PC-9 (cell line): ENCODE data around the gene GAK. TPM values are rescaled to one million over a fixed set of nuclear protein-coding genes. Genes with fewer than 3 reads are reported as not detected.

Experiments used
- BruUV-seq: library from RNA; stranded (reverse); fragments of 400-500 nt; replicated peaks from 2 replicates; lab custom pipeline; 2021; lab: Mats Ljungman, UMichigan
- CTCF ChIA-PET: fragments of 300-600 bp; sonication (Branson Sonifier 250); formaldehyde crosslinking; loops from one replicate; lab custom pipeline; 2022; ENCODE audit warnings: antibody characterized with exemption; lab: Charles Lee
- POLR2A ChIA-PET: fragments of 300-600 bp; sonication (Branson Sonifier 250); formaldehyde crosslinking; loops from one replicate; lab custom pipeline; 2022; ENCODE audit warnings: antibody characterized with exemption; ENCODE audit not compliant: unreplicated experiment; lab: Charles Lee
- DNase-seq, 2 experiments: peaks; one replicate each; pipeline versions ENCODE4 v3.0.0 to v3.0.0-alpha.2; 2015 to 2022; ENCODE audit warnings: mixed read lengths in 1 of 2
- H2AFZ ChIP-seq: fragments of 200-600 bp; sonication (generic); 2 replicates; pipeline ENCODE4 v1.8.1; 2017; ENCODE audit warnings: antibody characterized with exemption
- H3F3A ChIP-seq: fragments of 200-600 bp; sonication (generic); 2 replicates; pipeline ENCODE4 v1.8.1; 2017; ENCODE audit warnings: antibody characterized with exemption, mild to moderate bottlenecking, low read depth; ENCODE audit not compliant: insufficient read depth
- H3K27ac ChIP-seq: fragments of 200-600 bp; sonication (generic); 2 replicates; pipeline ENCODE4 v1.6.1; 2016; ENCODE audit warnings: mixed run types
- H3K27me3 ChIP-seq: fragments of 200-600 bp; sonication (generic); 2 replicates; pipeline ENCODE4 v1.6.1; 2016; ENCODE audit warnings: low read depth, mixed run types; ENCODE audit not compliant: insufficient read depth
- H3K36me3 ChIP-seq: fragments of 200-600 bp; sonication (generic); 2 replicates; pipeline ENCODE4 v1.6.1; 2016; ENCODE audit warnings: low read depth, mixed run types
- H3K4me1 ChIP-seq: fragments of 200-600 bp; sonication (generic); replicated peaks from 2 replicates; pipeline ENCODE4 v1.6.1; 2016; ENCODE audit warnings: mixed run types; ENCODE audit not compliant: insufficient read depth
- H3K4me2 ChIP-seq: fragments of 200-600 bp; sonication (generic); 2 replicates; pipeline ENCODE4 v1.6.1; 2017; ENCODE audit warnings: mixed run types
- H3K4me3 ChIP-seq: fragments of 200-600 bp; sonication (generic); 2 replicates; pipeline ENCODE4 v1.6.1; 2016; ENCODE audit warnings: mixed run types
- H3K79me2 ChIP-seq: fragments of 200-600 bp; sonication (generic); 2 replicates; pipeline ENCODE4 v1.6.1; 2017; ENCODE audit warnings: low read depth, mixed run types
- H3K9me2 ChIP-seq: fragments of 200-600 bp; sonication (generic); 2 replicates; pipeline ENCODE4 v1.8.1; 2017; ENCODE audit warnings: mild to moderate bottlenecking; ENCODE audit not compliant: insufficient read depth
- H3K9me3 ChIP-seq: fragments of 200-600 bp; sonication (generic); 2 replicates; pipeline ENCODE4 v1.8.1; 2016; ENCODE audit warnings: low read depth; ENCODE audit not compliant: insufficient read depth
- H4K20me1 ChIP-seq: fragments of 200-600 bp; sonication (generic); 2 replicates; pipeline ENCODE4 v1.8.1; 2017; ENCODE audit not compliant: insufficient read depth
- EZH2 ChIP-seq: fragments of 200-600 bp; sonication (generic); IDR thresholded peaks from 2 replicates; pipeline ENCODE4 v1.8.0; 2017; ENCODE audit warnings: antibody characterized with exemption, low read depth
- intact Hi-C: fragments of 100-400 bp; cut with micrococcal nuclease; formaldehyde crosslinking; loops from one replicate; pipeline ENCODE4 v1.10.0; 2022; ENCODE audit not compliant: unreplicated experiment
- total RNA-seq: library from RNA; stranded (reverse); gene quantifications from 2 replicates; pipeline ENCODE4 v1.2.3, GENCODE V29; 2021
- TF ChIP-seq, protein P1 (sequence below): fragments of 200-600 bp; sonication (generic); conservative IDR thresholded peaks from 2 replicates; pipeline ENCODE4 v1.6.1; 2017; ENCODE audit warnings: mixed run types, antibody characterized with exemption, mild to moderate bottlenecking, moderate library complexity

Gene GAK
- total RNA-seq, 1 experiment from 2014 or later, result 114 TPM

DNA sequence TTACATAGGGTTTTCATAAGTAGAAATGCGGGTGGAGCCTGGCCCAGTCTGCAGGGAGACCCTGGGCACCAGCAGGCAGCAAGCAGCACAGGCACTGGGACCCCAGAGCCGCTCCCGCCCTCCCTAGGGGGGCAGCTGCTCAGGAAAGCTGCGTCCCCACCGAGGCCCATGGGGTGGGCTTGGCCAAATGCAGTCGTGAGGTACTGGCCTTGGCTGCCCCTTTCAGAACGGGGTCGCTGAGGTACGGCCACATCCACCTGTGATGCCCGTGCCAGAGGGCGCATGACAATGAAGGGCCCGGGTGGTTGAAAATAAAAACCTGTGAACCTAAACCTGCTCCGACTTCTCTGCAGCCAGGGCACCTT, 16.8 kb upstream of the GAK start:
- no peaks in the 10 kb centered on the region for H3K9me2 ChIP-seq
- H3K9me3 ChIP-seq, result no peaks in the 10 kb centered on the region
- no peaks in the 10 kb centered on the region for H3K79me2 ChIP-seq
- no peak overlapping the region for H3K4me2 ChIP-seq
- no peak overlapping the region for H3K4me3 ChIP-seq
- no peak for DNase-seq
- no peaks in the 10 kb centered on the region for H3K27me3 ChIP-seq
- CTCF ChIA-PET, result no interaction called here
- intact Hi-C loops, result no loop called here
- TF ChIP-seq EZH2, result no peak
- TF ChIP-seq, protein P1, sequence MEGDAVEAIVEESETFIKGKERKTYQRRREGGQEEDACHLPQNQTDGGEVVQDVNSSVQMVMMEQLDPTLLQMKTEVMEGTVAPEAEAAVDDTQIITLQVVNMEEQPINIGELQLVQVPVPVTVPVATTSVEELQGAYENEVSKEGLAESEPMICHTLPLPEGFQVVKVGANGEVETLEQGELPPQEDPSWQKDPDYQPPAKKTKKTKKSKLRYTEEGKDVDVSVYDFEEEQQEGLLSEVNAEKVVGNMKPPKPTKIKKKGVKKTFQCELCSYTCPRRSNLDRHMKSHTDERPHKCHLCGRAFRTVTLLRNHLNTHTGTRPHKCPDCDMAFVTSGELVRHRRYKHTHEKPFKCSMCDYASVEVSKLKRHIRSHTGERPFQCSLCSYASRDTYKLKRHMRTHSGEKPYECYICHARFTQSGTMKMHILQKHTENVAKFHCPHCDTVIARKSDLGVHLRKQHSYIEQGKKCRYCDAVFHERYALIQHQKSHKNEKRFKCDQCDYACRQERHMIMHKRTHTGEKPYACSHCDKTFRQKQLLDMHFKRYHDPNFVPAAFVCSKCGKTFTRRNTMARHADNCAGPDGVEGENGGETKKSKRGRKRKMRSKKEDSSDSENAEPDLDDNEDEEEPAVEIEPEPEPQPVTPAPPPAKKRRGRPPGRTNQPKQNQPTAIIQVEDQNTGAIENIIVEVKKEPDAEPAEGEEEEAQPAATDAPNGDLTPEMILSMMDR, result no peak
- no peaks in the 10 kb centered on the region for H3K4me1 ChIP-seq
- no peaks in the 10 kb centered on the region for H4K20me1 ChIP-seq
- no TSS peak for BruUV-seq
- H3F3A ChIP-seq, result no peaks in the 10 kb centered on the region
- POLR2A ChIA-PET, result interaction anchor here (0.6 kb wide), 1 partner anchor 319 kb away, joined by 4 read pairs; no protein-coding TSS in a partner anchor
- no peak overlapping the region for H2AFZ ChIP-seq
- H3K27ac ChIP-seq, result no peak overlapping the region
- no peaks in the 10 kb centered on the region for H3K36me3 ChIP-seq

DNA sequence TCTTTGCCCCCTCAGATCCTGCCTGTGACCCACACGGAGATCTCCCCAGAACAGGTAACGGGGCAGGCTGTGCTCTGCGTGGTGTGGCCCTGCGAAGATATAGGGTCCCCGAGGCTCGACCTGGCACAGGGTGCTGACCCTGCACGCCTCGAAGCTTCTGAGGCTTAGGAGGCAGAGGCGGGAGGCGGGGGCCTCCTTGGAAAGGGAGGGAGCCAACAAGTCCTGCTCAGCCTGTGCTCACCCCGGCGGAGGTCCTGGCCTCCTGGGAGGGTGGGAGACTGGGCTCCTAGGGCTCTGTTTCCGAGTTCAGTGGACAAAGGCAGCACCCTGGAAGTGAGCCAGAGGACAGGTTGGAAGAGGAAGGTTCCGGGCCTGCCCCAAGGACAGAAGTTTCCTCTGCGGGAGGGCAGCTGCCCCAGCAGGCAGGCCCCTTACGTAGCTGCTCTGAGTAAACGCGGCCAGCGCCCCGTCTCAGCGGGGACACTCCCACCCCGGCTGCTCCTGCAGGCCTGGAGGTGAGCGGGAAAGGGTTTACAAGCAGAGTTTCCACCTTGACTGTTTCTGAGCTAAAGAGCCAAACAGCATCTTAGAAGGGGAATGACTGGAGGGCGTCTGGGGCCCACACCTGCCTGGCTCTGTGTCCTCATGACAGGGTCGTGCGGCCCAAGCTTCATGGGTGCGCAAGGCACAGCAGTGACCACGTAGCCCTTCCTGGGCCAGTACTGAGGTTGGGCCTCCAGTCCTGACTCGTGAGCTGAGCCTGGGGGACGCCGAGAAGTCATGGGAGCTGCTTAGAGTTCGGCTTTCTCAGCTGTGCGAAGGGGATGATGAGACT, 16.2 kb upstream of the GAK start:
- H3K27ac ChIP-seq, result no peak overlapping the region
- H3K4me3 ChIP-seq, result no peak overlapping the region
- H3K9me3 ChIP-seq, result no peaks in the 10 kb centered on the region
- BruUV-seq, result no TSS peak
- H3K79me2 ChIP-seq, result no peaks in the 10 kb centered on the region
- H2AFZ ChIP-seq, result no peak overlapping the region
- ChIA-PET CTCF (no interaction called here), POLR2A (interaction anchor here (0.6 kb wide), 1 partner anchor 320 kb away, joined by 4 read pairs; no protein-coding TSS in a partner anchor)
- H3K36me3 ChIP-seq, result no peaks in the 10 kb centered on the region
- no peak overlapping the region for H3K4me2 ChIP-seq
- no peaks in the 10 kb centered on the region for H3K4me1 ChIP-seq
- H4K20me1 ChIP-seq, result no peaks in the 10 kb centered on the region
- H3K9me2 ChIP-seq, result no peaks in the 10 kb centered on the region
- H3F3A ChIP-seq, result no peaks in the 10 kb centered on the region
- intact Hi-C loops, result no loop called here
- no peak for DNase-seq
- H3K27me3 ChIP-seq, result no peaks in the 10 kb centered on the region
- TF ChIP-seq, protein P1, result no peak
- TF ChIP-seq EZH2, result no peak

DNA sequence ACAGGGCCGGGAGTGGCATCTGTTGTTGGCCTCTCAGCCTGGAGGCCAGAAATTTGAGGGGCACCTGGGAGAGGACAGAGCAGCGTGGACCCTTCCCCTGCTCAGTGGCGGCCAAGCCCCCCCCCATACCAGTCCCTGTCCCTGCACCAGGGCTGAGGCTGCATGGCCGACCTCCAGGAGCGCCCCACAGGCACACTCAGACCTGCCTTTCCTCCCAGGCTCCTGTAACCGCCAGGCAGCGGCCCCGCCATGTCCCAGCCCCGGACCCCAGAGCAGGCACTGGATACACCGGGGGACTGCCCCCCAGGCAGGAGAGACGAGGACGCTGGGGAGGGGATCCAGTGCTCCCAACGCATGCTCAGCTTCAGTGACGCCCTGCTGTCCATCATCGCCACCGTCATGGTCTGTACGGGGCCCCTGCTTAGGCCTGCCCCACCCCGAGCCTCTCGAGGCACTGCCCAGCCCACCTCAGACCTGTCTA, 15.4 kb upstream of the GAK start:
- Histone ChIP-seq H3K27me3 (no peaks in the 10 kb centered on the region), H3K4me2 (no peak overlapping the region), H3F3A (no peaks in the 10 kb centered on the region), H4K20me1 (no peaks in the 10 kb centered on the region), H2AFZ (no peak overlapping the region), H3K4me3 (no peak overlapping the region), H3K79me2 (no peaks in the 10 kb centered on the region), H3K9me2 (no peaks in the 10 kb centered on the region), H3K4me1 (no peaks in the 10 kb centered on the region), H3K27ac (no peak overlapping the region), H3K36me3 (no peaks in the 10 kb centered on the region), H3K9me3 (no peaks in the 10 kb centered on the region)
- TF ChIP-seq, protein P1, result no peak
- TF ChIP-seq EZH2, result no peak
- intact Hi-C loops, result no loop called here
- ChIA-PET POLR2A (no interaction called here), CTCF (no interaction called here)
- no peak for DNase-seq
- no TSS peak for BruUV-seq
